GM18868 (cell line): ENCODE data around the gene CCND1.

ENCODE experiments used
- ATAC-seq: cut with Tn5 transposase; IDR thresholded peaks from one replicate; pipeline ENCODE4 v1.9.1; 2021; ENCODE audit warnings: mild to moderate bottlenecking, moderate library complexity; ENCODE audit not compliant: unreplicated experiment

The CCND1 gene

GRCh38 chr11:69640995-69641581 lies at the start of gene CCND1:
CCND1 (plus strand) TSS chr11:69641156; CDS start chr11:69641314, 158 bp downstream.
- no peak for ATAC-seq

- no peak for ATAC-seq
Measured at GRCh38 chr11:69592986-69593650, 47.8 kb upstream of the CCND1 start.

DNA sequence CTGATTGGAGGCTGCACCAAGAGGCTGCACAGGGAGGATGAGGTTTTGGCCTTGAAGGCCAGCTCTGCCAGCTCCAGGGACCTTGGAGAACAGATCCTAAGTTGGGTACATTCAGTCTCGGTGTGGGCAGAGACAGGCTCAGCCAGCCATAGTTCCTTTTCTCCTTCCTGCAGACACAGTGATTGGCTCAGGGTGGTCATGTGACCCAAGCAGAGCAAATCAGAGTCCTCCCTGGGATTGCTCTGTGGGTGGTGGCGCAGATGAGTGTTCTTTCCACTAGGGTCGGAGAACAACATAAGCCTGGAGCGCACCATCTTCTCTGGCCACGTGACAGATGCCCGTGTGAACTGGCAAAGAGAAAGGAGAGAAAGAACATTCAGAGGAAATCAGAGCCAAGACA lies 47.1 kb upstream of the CCND1 start:
- no peak for ATAC-seq

- ATAC-seq = no peak
Measured at GRCh38 chr11:69594481-69594880, 46.5 kb upstream of the CCND1 start.

DNA sequence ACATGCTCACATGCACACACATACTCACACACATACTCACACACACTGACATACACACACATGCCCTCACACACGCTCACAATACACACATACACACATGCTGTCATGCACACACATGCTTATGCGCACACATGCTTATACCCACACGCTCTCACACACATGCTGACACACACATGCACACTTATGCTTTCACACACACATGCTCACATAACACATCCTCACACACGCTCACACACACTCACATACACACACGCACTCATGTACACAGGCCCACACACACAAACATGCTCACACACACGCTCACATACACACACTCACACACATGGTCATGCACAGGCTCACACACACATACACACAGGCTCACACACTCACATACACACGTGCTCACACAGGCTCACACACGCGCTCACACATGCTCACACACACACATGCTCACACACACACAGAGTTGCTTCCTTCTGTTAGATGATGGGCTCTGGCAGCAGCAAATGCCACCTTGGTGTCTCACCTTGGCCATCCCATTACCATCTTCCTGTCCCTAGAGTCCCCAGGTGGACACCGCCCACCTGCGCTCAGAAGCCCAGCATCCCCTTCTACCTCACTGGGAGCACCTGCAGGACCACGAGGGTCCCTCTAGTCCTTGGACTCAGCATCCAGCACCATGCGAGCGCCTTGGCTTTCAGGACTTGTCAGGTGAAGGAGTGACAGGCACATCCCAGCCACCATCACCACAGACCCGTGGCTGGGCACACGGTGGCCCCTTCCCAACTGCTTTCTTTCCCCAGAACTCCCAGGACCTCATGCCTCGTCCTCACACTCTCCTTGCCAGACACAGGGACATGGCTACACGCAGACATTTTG lies 44.9 kb upstream of the CCND1 start:
- ATAC-seq = no peak

DNA sequence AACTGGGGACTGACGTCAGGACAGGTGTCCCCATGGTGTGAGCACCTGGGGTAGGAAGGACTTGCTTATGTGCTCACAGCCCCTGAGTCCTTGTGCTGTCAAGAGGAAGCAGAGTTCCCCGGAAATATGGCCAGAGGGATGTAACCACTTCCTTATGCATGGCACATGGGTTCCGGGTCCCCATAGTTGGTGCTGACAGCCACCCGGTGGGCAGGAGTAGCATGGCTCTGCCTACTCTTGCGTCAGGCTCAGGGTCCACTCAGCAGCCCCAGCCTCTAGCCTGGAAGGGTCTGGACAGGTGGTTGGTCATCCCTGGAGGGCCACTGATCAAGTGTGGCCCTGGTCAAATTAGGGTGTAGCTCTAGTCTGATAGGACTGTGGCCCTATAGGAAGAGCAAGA lies 42.8 kb upstream of the CCND1 start:
- no peak for ATAC-seq

DNA sequence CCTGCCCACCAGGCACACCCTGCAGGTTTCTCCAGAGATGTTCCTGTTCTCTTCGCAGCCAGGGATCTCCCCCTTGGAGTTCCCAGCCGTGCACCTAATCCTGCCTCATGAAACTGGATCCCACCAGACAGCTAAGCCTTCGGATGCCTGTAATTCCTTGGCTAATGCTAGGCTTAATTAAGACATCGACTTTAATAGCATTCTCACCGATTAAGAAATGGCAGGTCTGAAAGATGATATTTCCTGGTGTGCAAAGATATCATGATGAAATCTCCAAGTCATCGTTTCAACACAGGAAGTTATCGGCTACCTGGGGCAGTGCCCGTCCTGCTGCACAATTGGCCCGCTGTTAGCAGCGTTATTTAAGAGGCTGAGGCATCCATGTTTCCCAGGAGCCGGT lies 41.5 kb upstream of the CCND1 start:
- ATAC-seq = no peak

GRCh38 chr11:69600001-69600400 lies 41.0 kb upstream of the CCND1 start:
- ATAC-seq = no peak

DNA sequence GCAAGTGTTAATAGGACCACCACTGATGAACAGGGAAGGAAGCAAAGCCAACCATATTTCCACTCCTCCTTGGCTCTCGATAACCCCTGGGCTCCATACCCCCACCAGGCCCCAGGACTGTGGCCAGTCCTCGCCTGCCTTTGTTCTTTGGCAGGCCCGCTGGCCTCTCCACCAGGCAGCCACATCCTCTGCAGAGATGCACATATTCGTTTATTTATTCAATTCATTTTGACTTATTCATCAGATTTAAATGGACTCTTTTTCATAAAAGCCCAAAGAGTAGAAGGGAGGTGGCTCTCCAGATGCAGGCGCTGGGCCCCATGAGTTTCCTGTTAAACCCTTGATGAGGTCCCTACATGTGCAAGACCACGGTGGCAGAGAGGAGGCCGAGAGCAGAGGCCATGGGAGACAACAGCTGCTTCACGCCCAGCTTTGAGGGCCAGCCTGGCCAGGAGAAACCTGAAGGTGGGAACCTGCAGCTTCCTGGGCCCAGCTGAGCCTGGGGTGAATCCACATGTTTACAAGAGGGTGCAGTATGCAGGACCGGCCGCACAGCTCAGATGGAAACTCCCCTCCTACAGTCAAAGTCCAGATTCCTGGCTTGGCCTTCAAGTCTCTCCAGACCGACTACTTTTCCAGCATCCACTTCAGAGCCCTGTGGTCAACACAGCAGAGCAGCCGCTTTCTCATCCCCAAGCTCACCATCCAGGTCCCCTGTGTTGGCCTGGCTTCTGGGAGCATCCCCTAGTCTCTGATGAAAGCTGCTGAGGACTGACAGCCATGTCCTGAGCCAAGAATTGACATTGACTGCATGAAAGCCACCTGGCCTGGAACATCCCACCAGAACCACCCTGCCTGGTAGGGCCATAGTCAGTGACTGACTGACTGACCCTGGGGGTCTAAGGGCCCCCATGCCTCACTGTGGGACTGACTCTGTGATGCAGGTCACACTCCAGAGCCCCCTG lies 39.7 kb upstream of the CCND1 start:
- no peak for ATAC-seq

- no peak for ATAC-seq
Measured at GRCh38 chr11:69603111-69603836, 37.7 kb upstream of the CCND1 start.

DNA sequence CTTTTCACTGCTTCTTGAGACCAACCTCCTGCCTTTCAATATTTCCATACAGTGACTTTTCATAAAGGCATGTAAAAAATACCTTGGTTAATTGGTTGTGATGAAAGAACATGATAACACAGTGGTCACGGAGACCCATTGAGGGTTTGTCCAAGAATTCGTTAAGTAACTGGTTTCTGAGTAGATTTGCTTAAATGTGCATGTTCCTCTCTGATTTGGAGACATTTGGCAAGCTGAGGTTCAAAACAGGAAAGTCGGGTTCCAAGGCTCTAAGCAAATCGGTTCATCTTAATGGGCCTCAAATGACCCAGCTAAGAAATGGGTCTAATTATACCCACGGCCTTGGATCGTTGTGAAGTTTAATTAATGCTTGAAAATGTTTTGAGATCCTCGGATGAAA lies 36.9 kb upstream of the CCND1 start:
- ATAC-seq = no peak

DNA sequence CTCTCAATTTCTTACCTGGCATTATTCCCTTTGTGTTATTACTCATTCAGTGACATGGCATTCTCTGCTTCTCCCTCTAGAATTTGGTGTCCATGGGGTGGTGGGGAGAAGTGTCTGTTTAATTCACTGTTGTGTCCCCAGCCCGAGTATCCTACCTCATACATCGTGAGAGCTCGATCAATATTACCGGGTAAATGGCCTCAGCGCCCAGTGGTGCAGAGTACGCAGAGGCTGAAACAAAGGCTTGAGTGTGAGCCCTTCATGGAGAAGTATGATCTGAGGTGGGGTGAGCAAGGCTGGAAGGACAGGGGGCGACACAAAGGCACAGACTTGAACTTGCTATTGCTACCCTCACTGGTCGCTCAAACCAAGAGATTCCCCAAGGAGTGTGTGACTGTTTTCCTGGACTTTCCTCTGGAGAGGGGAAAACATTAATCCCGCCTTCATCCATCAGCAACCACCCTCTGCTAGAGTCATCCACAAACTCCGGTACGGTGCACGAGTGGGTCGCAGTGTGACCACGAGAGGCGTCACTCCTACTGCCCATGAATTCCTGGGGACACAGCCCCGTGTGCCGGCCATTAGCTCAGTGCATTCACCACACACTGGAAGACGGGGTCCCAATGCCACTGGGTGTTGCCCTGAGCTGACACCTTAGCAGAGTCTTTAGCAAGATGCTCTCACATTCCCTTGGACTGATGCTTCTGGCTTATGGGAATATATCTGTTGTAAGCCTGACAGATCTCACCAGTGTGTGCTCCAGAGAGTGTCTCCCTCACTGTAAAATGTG lies 35.0 kb upstream of the CCND1 start:
- no peak for ATAC-seq

GRCh38 chr11:69609351-69609750 lies 31.6 kb upstream of the CCND1 start:
- ATAC-seq = no peak

DNA sequence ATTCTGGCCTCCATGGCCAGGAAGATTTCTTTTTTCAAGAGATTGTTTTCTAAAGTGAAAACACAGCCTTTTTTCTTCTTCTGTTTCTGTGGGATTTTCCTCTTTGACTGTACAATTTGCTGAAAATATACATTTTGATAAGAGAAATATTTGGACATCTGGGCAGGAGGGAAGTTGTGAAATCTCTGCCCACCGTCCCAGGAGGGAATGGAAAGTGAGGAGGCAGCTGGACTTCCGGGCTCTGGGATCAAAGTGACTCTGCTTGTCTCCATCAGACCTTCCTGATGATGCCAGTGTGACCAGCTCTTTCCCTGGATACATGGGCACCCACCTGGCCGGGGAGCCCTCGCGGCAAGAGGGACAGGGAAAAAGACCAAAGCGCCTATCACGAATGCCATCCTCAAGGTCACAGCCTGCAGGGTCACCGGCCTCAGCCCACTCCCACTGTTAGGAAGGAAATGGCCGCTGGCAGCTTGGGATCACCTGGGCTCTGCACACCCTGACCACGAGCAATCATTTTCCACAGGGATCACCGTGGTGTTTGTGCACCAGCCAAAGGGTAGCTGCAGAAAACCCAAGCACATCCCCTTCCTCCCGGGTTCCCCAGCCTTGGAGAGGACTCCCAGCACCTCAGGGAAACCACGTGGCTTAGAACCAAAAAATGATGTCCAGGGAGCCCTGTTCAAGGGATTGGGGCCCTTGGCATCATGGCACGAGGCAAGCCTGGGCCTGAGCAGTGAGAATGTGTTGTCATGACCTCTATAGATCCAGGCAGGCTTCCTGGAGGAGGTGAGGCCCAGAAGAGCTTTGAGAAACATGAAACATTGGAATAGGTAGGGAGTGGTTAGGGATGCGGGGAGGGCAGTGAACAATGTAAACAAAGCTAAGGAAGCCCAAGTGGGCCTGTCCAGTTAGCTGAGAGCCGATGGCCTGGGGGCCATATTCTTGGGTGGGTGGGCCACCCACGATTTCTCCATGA lies 29.1 kb upstream of the CCND1 start:
- ATAC-seq = no peak

- no peak for ATAC-seq
Measured at GRCh38 chr11:69613594-69613993, 27.4 kb upstream of the CCND1 start.

GRCh38 chr11:69614085-69614484 lies 26.9 kb upstream of the CCND1 start:
- ATAC-seq = no peak

DNA sequence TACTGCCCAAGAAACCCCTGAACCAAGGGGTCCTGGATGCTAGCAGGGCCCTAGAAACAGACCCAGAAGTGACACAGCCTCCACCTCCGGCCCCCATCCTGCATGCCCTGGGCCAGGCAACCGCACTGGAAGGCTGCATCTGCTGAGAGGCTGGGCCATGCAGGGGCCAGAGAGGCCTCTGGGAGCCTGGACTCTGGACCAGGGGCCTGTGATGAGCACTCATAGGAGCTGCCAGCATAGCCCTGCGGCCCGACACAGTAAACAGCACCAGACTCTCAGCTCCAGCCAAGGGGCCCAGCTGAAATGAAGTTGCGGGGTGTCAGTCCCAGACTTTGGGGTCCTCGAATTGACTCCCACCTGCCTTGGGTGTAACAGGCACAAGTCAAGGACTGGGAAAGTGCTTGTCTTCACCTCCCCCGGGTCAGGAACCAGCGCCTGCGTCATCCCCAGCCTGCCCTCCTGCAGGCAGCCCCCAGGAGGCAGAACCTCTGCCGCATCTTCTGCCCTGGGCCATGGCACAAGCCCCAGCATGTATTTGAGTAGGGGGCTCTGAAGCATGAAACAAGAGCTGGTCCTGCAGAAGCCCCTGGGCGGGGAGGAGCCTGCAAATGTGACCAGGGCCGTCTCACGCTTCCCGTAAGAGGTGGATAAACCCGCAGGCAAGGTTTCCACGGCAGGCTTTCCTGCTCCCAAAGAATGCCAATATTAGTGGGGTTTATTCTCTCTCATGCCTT lies 25.2 kb upstream of the CCND1 start:
- no peak for ATAC-seq

DNA sequence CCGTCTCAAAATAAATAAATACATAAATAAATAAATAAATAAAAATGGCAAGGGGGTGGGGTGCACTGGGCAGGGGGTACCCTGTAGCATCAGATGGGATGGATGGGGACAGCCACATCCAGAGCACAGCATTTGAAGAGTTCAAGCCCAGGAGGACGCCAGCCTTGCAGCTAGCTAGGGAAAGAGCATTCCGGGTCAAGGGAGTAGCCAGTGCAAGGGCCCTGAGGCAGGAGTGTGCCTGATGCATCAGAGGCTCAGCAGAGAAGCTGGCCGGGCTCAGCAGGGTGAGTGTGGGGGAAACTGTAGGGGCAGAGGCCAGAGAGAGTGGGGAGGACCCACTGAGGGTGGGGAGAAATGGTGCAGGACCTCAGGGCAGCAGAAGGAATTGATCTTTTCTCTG lies 23.7 kb upstream of the CCND1 start:
- no peak for ATAC-seq
